GM19099 (cell line): ENCODE measurements around the gene CCNI.

Source experiments
- POLR2A ChIP-seq: IDR thresholded peaks from 3 replicates; pipeline ENCODE4 v1.6.1; 2011; ENCODE audit warnings: low read depth; ENCODE audit not compliant: insufficient read length; ENCODE audit errors: extremely low read depth

The CCNI gene

GRCh38 chr4:77094496-77094895 lies 18.7 kb upstream of the CCNI start:
- TF ChIP-seq POLR2A = no peak

GRCh38 chr4:77093401-77093800 lies 17.6 kb upstream of the CCNI start:
- TF ChIP-seq POLR2A = no peak

GRCh38 chr4:77092975-77093374 lies 17.2 kb upstream of the CCNI start:
- no peak for TF ChIP-seq POLR2A

DNA sequence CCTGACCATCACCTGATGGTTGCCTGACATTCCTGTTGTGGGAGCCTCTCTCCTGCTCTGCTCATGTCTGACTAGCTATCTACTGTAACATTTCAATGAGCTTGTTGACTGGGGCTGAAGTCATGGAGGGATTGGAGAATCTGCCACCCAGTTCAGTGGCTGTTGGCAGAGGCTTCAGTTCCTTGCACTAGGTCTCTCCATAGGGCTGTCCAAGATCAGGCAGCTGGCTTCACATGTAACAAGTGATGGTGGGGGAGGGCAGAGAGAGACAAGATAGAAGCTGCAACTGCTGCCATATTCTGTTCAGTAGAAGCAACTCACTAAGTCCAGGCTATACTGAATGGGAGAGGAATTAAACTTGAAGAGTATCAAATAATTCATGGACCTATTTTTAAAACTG lies 14.1 kb upstream of the CCNI start:
- no peak for TF ChIP-seq POLR2A

DNA sequence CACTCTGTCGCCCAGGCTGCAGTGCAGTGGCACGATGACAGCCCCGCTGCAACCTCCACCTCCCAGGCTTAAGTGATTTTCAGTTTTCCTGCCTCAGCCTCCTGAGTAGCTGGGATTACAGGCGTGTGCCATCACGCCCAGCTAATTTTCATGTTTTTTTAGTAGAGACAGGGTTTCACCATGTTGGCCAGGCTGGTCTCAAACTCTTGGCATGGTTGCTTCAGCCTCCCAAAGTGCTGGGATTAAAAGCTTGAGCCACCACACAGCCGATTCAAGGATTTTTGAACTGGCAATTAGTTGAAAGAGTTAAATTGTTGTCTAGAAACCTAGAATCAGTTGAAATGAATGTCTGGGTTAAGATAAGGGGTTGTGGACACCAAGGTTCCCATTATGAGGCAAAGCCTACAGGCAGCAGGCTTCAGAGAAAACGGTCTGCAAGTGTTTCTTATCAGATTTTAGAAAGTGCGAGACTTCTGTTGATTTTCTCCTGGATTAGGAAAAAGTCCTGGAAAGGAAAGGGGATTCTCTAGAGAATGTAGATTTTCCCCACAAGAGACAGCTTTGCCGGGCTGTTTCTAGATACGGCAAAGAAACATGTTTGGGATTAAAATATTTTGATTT lies 8.3 kb upstream of the CCNI start:
- no peak for TF ChIP-seq POLR2A

GRCh38 chr4:77082886-77083608 lies 7.3 kb upstream of the CCNI start:
- no peak for TF ChIP-seq POLR2A

DNA sequence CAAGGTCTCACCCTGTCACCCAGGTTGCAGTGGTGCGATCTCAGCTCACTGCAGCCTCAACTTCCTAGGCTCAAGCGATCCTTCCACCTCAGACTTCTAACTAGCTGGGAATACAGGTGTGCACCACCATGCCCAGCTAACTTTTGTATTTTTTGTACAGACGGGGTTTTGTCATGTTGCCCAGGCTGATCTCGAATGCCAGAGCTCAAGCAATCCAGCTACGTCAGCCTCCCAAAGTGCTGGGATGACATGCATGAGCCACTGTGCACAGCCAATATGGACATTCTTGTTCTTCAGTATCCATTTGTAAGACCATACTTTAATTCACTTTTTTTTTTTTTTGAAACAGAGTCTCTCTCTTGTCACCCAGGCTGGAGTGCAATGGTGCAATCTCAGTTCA lies 3.5 kb upstream of the CCNI start:
- TF ChIP-seq POLR2A = no peak

GRCh38 chr4:77078401-77078800 lies 2.6 kb upstream of the CCNI start:
- no peak for TF ChIP-seq POLR2A

GRCh38 chr4:77076889-77077635 lies 1.3 kb upstream of the CCNI start:
- TF ChIP-seq POLR2A = no peak

- no peak for TF ChIP-seq POLR2A
These were observed 571 bp downstream of the CCNI start for GRCh38 chr4:77074981-77075855.

- TF ChIP-seq POLR2A = no peak
These were observed 1.4 kb downstream of the CCNI start for GRCh38 chr4:77074381-77074831.

GRCh38 chr4:77073981-77074380 lies 1.8 kb downstream of the CCNI start:
- TF ChIP-seq POLR2A = no peak

DNA sequence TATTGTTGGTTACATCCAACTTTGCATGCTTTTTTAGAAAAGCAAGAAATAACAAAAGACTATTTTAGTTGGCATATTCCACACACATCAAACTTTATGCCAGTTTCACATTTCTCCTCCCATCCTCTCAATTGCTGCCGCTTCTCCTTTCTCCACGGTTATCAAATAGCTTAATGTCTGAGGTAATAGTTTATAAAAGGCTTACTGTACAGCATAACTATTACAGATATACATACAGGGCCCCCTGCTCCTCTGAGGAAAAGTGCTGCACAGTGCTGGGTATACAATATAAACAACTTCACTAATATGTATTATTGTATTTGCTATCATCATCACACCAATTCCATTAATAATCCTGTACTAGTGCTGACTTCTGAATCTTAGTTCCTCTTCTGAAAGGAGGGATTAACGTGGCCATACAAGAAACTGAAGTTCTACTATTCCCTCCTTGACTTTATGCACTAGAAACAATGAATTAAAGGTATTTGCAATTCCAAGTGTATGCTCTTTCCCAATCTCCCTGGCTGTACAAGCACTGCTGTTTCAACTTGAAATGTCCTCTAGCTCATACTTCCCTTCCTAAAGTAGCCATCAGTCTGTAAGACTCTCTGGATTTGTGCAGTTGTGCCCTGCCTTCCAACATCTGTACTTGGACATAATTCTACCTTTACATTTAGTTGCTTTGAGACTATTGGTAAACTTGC lies 2.5 kb downstream of the CCNI start:
- no peak for TF ChIP-seq POLR2A

- no peak for TF ChIP-seq POLR2A
These were observed 3.5 kb downstream of the CCNI start for GRCh38 chr4:77072195-77072753.

DNA sequence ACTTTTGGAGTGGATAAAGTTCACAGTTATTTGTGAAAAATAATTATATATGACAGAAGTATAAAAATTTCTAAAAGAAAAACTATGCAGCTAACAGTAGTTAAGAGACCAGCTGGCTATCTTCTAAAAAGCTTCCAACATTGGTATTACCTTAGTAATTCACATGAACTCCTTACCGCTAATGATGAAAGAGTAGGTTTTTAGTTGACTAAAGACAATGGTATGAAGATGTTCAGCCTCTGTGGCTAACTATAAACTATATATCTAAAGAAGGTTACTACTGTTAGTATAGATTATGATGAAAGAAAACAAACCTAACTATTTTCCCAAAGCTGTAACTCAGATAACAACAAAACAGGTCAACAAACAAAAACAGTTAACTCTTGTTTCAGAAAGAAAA lies 10.4 kb downstream of the CCNI start:
- TF ChIP-seq POLR2A = no peak

DNA sequence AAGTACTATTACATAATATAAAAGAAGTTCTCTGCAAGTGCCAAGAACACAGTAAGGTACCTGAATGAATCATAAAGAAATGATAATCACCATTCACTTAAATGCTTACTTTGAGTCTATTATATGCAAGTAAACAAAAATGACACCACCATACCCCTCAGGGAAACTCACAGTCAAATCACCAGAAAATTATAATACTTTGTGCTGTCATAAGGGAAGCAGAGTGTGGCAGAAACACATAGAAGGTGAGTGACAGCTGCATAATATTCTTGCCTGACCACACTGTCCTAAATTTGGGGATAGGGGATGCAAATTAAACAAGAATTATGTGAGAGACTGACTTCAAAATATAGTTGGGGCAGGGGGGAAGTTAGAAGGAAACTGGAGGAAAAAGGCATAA lies 12.9 kb downstream of the CCNI start:
- TF ChIP-seq POLR2A = no peak
